Measurements from ENCODE around the gene DGKD.

DNA sequence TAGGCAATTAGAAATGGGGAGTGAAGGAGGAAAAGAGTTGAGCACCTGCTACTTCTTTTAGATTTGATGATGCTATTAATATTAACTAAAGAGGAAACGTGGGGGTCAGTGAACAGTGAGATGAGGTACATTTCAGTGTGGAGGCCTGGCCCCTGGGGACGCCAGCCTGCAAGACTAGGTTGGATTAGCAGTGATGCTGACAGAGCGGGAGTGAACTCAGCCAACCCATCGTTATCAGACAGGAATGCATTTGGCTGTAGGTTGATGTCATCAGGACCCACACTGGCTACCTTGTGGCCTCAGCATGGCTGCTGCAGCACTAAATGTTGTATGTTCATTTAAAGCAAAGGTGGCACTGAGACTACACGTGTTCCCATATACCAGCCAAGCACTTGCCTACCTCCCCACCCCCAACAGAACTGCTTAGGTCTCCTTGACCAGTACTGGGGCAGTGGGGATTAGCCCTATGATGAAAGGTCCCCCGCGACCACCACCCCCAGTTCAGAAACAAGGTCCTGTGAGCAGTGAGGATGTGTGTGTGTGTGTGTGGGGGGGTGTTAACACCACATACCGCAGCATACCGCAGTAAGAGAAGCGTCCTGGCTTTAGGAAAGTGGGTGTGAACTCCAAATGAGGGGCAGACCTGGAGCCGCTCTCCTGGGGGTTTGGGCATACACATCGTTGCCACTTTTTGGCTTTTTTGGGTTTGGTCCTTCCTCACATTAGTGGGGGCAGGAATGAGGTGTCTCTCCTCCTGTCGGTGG lies 26.0 kb downstream of the DGKD start:
- TF ChIP-seq, protein P1, sequence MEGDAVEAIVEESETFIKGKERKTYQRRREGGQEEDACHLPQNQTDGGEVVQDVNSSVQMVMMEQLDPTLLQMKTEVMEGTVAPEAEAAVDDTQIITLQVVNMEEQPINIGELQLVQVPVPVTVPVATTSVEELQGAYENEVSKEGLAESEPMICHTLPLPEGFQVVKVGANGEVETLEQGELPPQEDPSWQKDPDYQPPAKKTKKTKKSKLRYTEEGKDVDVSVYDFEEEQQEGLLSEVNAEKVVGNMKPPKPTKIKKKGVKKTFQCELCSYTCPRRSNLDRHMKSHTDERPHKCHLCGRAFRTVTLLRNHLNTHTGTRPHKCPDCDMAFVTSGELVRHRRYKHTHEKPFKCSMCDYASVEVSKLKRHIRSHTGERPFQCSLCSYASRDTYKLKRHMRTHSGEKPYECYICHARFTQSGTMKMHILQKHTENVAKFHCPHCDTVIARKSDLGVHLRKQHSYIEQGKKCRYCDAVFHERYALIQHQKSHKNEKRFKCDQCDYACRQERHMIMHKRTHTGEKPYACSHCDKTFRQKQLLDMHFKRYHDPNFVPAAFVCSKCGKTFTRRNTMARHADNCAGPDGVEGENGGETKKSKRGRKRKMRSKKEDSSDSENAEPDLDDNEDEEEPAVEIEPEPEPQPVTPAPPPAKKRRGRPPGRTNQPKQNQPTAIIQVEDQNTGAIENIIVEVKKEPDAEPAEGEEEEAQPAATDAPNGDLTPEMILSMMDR (IDR thresholded peaks at IDR 0.05; ENCODE audit: low read depth, low read length) = no peak
- TF ChIP-seq EZH2phosphoT487 (IDR thresholded peaks at IDR 0.05; ENCODE audit: low read depth) = no peak

Data from OCI-LY3 (cell line).